ENCODE data around the gene AADACL4.
"Not testable (repeated sequence)": the region's sequence is repeated elsewhere in the genome, so short reads cannot be mapped to it uniquely, and the experiment has no call there.

The AADACL4 gene

GRCh38 chr1:12696658-12697057, 52.8 kb downstream of the AADACL4 start:
- no peaks in the 10 kb centered on the region for H3K27me3 ChIP-seq (ENCODE audit: control insufficient read depth, insufficient read depth, low read length)
- H3K9ac ChIP-seq (ENCODE audit: low read depth, low read length) = no peak overlapping the region
- no peak overlapping the region for H3K27ac ChIP-seq (ENCODE audit: low read depth, low read length)
- no peaks in the 10 kb centered on the region for H3K36me3 ChIP-seq (ENCODE audit: control insufficient read depth, insufficient read depth, low read length)
- H3K4me3 ChIP-seq (ENCODE audit: low read depth, low read length) = no peak overlapping the region
- no peaks in the 10 kb centered on the region for H3K9me3 ChIP-seq (ENCODE audit: control insufficient read depth, insufficient read depth, low read length)
- no peaks in the 10 kb centered on the region for H3K4me1 ChIP-seq (ENCODE audit: control insufficient read depth, insufficient read depth, low read length)

- Histone ChIP-seq H3K27me3 (ENCODE audit: control insufficient read depth, insufficient read depth, low read length) (no peaks in the 10 kb centered on the region), H3K9ac (ENCODE audit: low read depth, low read length) (no peak overlapping the region), H3K36me3 (ENCODE audit: control insufficient read depth, insufficient read depth, low read length) (no peaks in the 10 kb centered on the region), H3K9me3 (ENCODE audit: control insufficient read depth, insufficient read depth, low read length) (no peaks in the 10 kb centered on the region), H3K4me1 (ENCODE audit: control insufficient read depth, insufficient read depth, low read length) (no peaks in the 10 kb centered on the region), H3K27ac (ENCODE audit: low read depth, low read length) (no peak overlapping the region), H3K4me3 (ENCODE audit: low read depth, low read length) (no peak overlapping the region)
Measured at GRCh38 chr1:12697397-12697796, 53.5 kb downstream of the AADACL4 start.

- H3K9me3 ChIP-seq (ENCODE audit: control insufficient read depth, insufficient read depth, low read length) = 0 out of 2 replicates have a peak, but pooled peaks cover 5% of the 10 kb centered on the region
- no peaks in the 10 kb centered on the region for H3K27me3 ChIP-seq (ENCODE audit: control insufficient read depth, insufficient read depth, low read length)
Measured at GRCh38 chr1:12703821-12704451, 60.1 kb downstream of the AADACL4 start.

GRCh38 chr1:12706061-12706460, 62.2 kb downstream of the AADACL4 start:
- no peak overlapping the region for H3K4me3 ChIP-seq (ENCODE audit: low read depth, low read length)
- H3K9me3 ChIP-seq (ENCODE audit: control insufficient read depth, insufficient read depth, low read length) = 0 out of 2 replicates have a peak, but pooled peaks cover 5% of the 10 kb centered on the region
- no peaks in the 10 kb centered on the region for H3K27me3 ChIP-seq (ENCODE audit: control insufficient read depth, insufficient read depth, low read length)
- no peak overlapping the region for H3K9ac ChIP-seq (ENCODE audit: low read depth, low read length)
- no peak overlapping the region for H3K27ac ChIP-seq (ENCODE audit: low read depth, low read length)
- no peaks in the 10 kb centered on the region for H3K36me3 ChIP-seq (ENCODE audit: control insufficient read depth, insufficient read depth, low read length)
- H3K4me1 ChIP-seq (ENCODE audit: control insufficient read depth, insufficient read depth, low read length) = no peaks in the 10 kb centered on the region

More at GRCh38 chr1:12703821-12704451, 60.1 kb downstream of the AADACL4 start:
- Histone ChIP-seq H3K27ac (ENCODE audit: low read depth, low read length) (no peak overlapping the region), H3K9ac (ENCODE audit: low read depth, low read length) (no peak overlapping the region), H3K36me3 (ENCODE audit: control insufficient read depth, insufficient read depth, low read length) (no peaks in the 10 kb centered on the region), H3K4me3 (ENCODE audit: low read depth, low read length) (no peak overlapping the region), H3K4me1 (ENCODE audit: control insufficient read depth, insufficient read depth, low read length) (no peaks in the 10 kb centered on the region)

GRCh38 chr1:12708396-12709090, 64.7 kb downstream of the AADACL4 start:
- Histone ChIP-seq H3K36me3 (ENCODE audit: control insufficient read depth, insufficient read depth, low read length) (no peaks in the 10 kb centered on the region), H3K27ac (ENCODE audit: low read depth, low read length) (no peak overlapping the region), H3K27me3 (ENCODE audit: control insufficient read depth, insufficient read depth, low read length) (no peaks in the 10 kb centered on the region), H3K9me3 (ENCODE audit: control insufficient read depth, insufficient read depth, low read length) (0 out of 2 replicates have a peak, but pooled peaks cover 2% of the 10 kb centered on the region), H3K4me3 (ENCODE audit: low read depth, low read length) (no peak overlapping the region), H3K9ac (ENCODE audit: low read depth, low read length) (no peak overlapping the region), H3K4me1 (ENCODE audit: control insufficient read depth, insufficient read depth, low read length) (peaks cover 24% of the 10 kb centered on the region; the same call in 1 of the 2 replicates)

GRCh38 chr1:12709091-12709491, 65.2 kb downstream of the AADACL4 start:
- no peak overlapping the region for H3K27ac ChIP-seq (ENCODE audit: low read depth, low read length)
- no peaks in the 10 kb centered on the region for H3K36me3 ChIP-seq (ENCODE audit: control insufficient read depth, insufficient read depth, low read length)
- H3K9ac ChIP-seq (ENCODE audit: low read depth, low read length) = no peak overlapping the region
- H3K4me1 ChIP-seq (ENCODE audit: control insufficient read depth, insufficient read depth, low read length) = peaks cover 25% of the 10 kb centered on the region; the same call in 1 of the 2 replicates
- H3K27me3 ChIP-seq (ENCODE audit: control insufficient read depth, insufficient read depth, low read length) = no peaks in the 10 kb centered on the region
- H3K4me3 ChIP-seq (ENCODE audit: low read depth, low read length) = no peak overlapping the region
- no peaks in the 10 kb centered on the region for H3K9me3 ChIP-seq (ENCODE audit: control insufficient read depth, insufficient read depth, low read length)

GRCh38 chr1:12709696-12710095, 65.8 kb downstream of the AADACL4 start:
- Histone ChIP-seq H3K4me3 (ENCODE audit: low read depth, low read length) (no peak overlapping the region), H3K27ac (ENCODE audit: low read depth, low read length) (no peak overlapping the region), H3K9me3 (ENCODE audit: control insufficient read depth, insufficient read depth, low read length) (no peaks in the 10 kb centered on the region), H3K27me3 (ENCODE audit: control insufficient read depth, insufficient read depth, low read length) (no peaks in the 10 kb centered on the region), H3K4me1 (ENCODE audit: control insufficient read depth, insufficient read depth, low read length) (peaks cover 28% of the 10 kb centered on the region), H3K36me3 (ENCODE audit: control insufficient read depth, insufficient read depth, low read length) (no peaks in the 10 kb centered on the region), H3K9ac (ENCODE audit: low read depth, low read length) (no peak overlapping the region)

- H3K4me1 ChIP-seq (ENCODE audit: control insufficient read depth, insufficient read depth, low read length) = peaks cover 44% of the 10 kb centered on the region
- H3K4me3 ChIP-seq (ENCODE audit: low read depth, low read length) = no peak overlapping the region
- H3K36me3 ChIP-seq (ENCODE audit: control insufficient read depth, insufficient read depth, low read length) = no peaks in the 10 kb centered on the region
- H3K9me3 ChIP-seq (ENCODE audit: control insufficient read depth, insufficient read depth, low read length) = no peaks in the 10 kb centered on the region
- H3K9ac ChIP-seq (ENCODE audit: low read depth, low read length) = no peak overlapping the region
- peak overlapping the region; percentile 57 for H3K27ac ChIP-seq (ENCODE audit: low read depth, low read length)
- no peaks in the 10 kb centered on the region for H3K27me3 ChIP-seq (ENCODE audit: control insufficient read depth, insufficient read depth, low read length)
Measured at GRCh38 chr1:12711536-12711935, 67.7 kb downstream of the AADACL4 start.

GRCh38 chr1:12712076-12712475, 68.2 kb downstream of the AADACL4 start:
- no peak overlapping the region for H3K4me3 ChIP-seq (ENCODE audit: low read depth, low read length)
- no peaks in the 10 kb centered on the region for H3K36me3 ChIP-seq (ENCODE audit: control insufficient read depth, insufficient read depth, low read length)
- H3K4me1 ChIP-seq (ENCODE audit: control insufficient read depth, insufficient read depth, low read length) = peaks cover 49% of the 10 kb centered on the region
- no peaks in the 10 kb centered on the region for H3K27me3 ChIP-seq (ENCODE audit: control insufficient read depth, insufficient read depth, low read length)
- H3K27ac ChIP-seq (ENCODE audit: low read depth, low read length) = peak overlapping the region; percentile 57
- H3K9ac ChIP-seq (ENCODE audit: low read depth, low read length) = no peak overlapping the region
- H3K9me3 ChIP-seq (ENCODE audit: control insufficient read depth, insufficient read depth, low read length) = no peaks in the 10 kb centered on the region

- H3K36me3 ChIP-seq (ENCODE audit: control insufficient read depth, insufficient read depth, low read length) = no peaks in the 10 kb centered on the region
- H3K9ac ChIP-seq (ENCODE audit: low read depth, low read length) = no peak overlapping the region
- H3K27ac ChIP-seq (ENCODE audit: low read depth, low read length) = no peak overlapping the region
- no peaks in the 10 kb centered on the region for H3K9me3 ChIP-seq (ENCODE audit: control insufficient read depth, insufficient read depth, low read length)
- no peak overlapping the region for H3K4me3 ChIP-seq (ENCODE audit: low read depth, low read length)
- peaks cover 58% of the 10 kb centered on the region for H3K4me1 ChIP-seq (ENCODE audit: control insufficient read depth, insufficient read depth, low read length)
- no peaks in the 10 kb centered on the region for H3K27me3 ChIP-seq (ENCODE audit: control insufficient read depth, insufficient read depth, low read length)
Measured at GRCh38 chr1:12712929-12713328, 69.0 kb downstream of the AADACL4 start.

GRCh38 chr1:12713651-12714050, 69.8 kb downstream of the AADACL4 start:
- H3K9ac ChIP-seq (ENCODE audit: low read depth, low read length); H3K27me3 ChIP-seq (ENCODE audit: control insufficient read depth, insufficient read depth, low read length); H3K9me3 ChIP-seq (ENCODE audit: control insufficient read depth, insufficient read depth, low read length); H3K27ac ChIP-seq (ENCODE audit: low read depth, low read length); H3K36me3 ChIP-seq (ENCODE audit: control insufficient read depth, insufficient read depth, low read length); H3K4me3 ChIP-seq (ENCODE audit: low read depth, low read length): not testable (repeated sequence)
- peaks cover 60% of the 10 kb centered on the region for H3K4me1 ChIP-seq (ENCODE audit: control insufficient read depth, insufficient read depth, low read length)
